ENCODE results near the gene CACNA1D. TPM values are rescaled to one million over a fixed set of nuclear protein-coding genes. Genes with fewer than 3 reads are reported as not detected.

Gene CACNA1D
- total RNA-seq, 2 experiments from 2014 or later: 0.31 to 0.32 TPM

GRCh38 chr3:53812434-53812833, 318.0 kb downstream of the CACNA1D start:
- Mint-ChIP-seq H3K4me3 (no peak overlapping the region), H3K27ac (no peak overlapping the region), H3K27me3 (ENCODE audit: low read depth) (no peaks in the 10 kb centered on the region), H3K36me3 (ENCODE audit: low read depth) (no peaks in the 10 kb centered on the region), H3K4me1 (ENCODE audit: low read depth) (no peaks in the 10 kb centered on the region), H3K9me3 (ENCODE audit: insufficient read depth) (no peaks in the 10 kb centered on the region)
- ATAC-seq (no peak), DNase-seq (no peak)
- ChIA-PET POLR2A (no interaction called here), CTCF (no interaction called here)

GRCh38 chr3:53813229-53813628, 318.8 kb downstream of the CACNA1D start:
- no peak for ATAC-seq
- Mint-ChIP-seq H3K4me1 (ENCODE audit: low read depth) (peaks cover 5% of the 10 kb centered on the region), H3K4me3 (no peak overlapping the region)

GRCh38 chr3:53813876-53814275, 319.5 kb downstream of the CACNA1D start:
- ChIA-PET POLR2A (no interaction called here), CTCF (no interaction called here)
- H3K4me1 Mint-ChIP-seq (ENCODE audit: low read depth): peaks cover 5% of the 10 kb centered on the region
- no peaks in the 10 kb centered on the region for H3K9me3 Mint-ChIP-seq (ENCODE audit: insufficient read depth)
- no peak for DNase-seq
- H3K36me3 Mint-ChIP-seq (ENCODE audit: low read depth): no peaks in the 10 kb centered on the region
- ATAC-seq: no peak
- H3K27ac Mint-ChIP-seq: no peak overlapping the region
- H3K4me3 Mint-ChIP-seq: no peak overlapping the region
- H3K27me3 Mint-ChIP-seq (ENCODE audit: low read depth): no peaks in the 10 kb centered on the region

More at GRCh38 chr3:53813229-53813628, 318.8 kb downstream of the CACNA1D start:
- Mint-ChIP-seq H3K9me3 (ENCODE audit: insufficient read depth) (no peaks in the 10 kb centered on the region), H3K27me3 (ENCODE audit: low read depth) (no peaks in the 10 kb centered on the region), H3K27ac (no peak overlapping the region), H3K36me3 (ENCODE audit: low read depth) (no peaks in the 10 kb centered on the region)
- CTCF ChIA-PET: no interaction called here
- no peak for DNase-seq
- POLR2A ChIA-PET: no interaction called here

GRCh38 chr3:53815067-53815466, 320.7 kb downstream of the CACNA1D start:
- Mint-ChIP-seq H3K27ac (no peak overlapping the region), H3K27me3 (ENCODE audit: low read depth) (no peaks in the 10 kb centered on the region), H3K4me3 (no peak overlapping the region), H3K4me1 (ENCODE audit: low read depth) (peaks cover 5% of the 10 kb centered on the region), H3K36me3 (ENCODE audit: low read depth) (no peaks in the 10 kb centered on the region), H3K9me3 (ENCODE audit: insufficient read depth) (no peaks in the 10 kb centered on the region)
- POLR2A ChIA-PET: no interaction called here
- DNase-seq (no peak), ATAC-seq (no peak)
- CTCF ChIA-PET: no interaction called here

- DNase-seq (no peak), ATAC-seq (no peak)
- Mint-ChIP-seq H3K4me1 (ENCODE audit: low read depth) (peaks cover 5% of the 10 kb centered on the region), H3K4me3 (no peak overlapping the region), H3K27ac (no peak overlapping the region), H3K9me3 (ENCODE audit: insufficient read depth) (no peaks in the 10 kb centered on the region), H3K27me3 (ENCODE audit: low read depth) (no peaks in the 10 kb centered on the region), H3K36me3 (ENCODE audit: low read depth) (no peaks in the 10 kb centered on the region)
- POLR2A ChIA-PET: no interaction called here
- CTCF ChIA-PET: no interaction called here
Observed at GRCh38 chr3:53815651-53816050, 321.2 kb downstream of the CACNA1D start.

GRCh38 chr3:53816425-53816824, 322.0 kb downstream of the CACNA1D start:
- no peaks in the 10 kb centered on the region for H3K27me3 Mint-ChIP-seq (ENCODE audit: low read depth)
- no peak overlapping the region for H3K27ac Mint-ChIP-seq

DNA sequence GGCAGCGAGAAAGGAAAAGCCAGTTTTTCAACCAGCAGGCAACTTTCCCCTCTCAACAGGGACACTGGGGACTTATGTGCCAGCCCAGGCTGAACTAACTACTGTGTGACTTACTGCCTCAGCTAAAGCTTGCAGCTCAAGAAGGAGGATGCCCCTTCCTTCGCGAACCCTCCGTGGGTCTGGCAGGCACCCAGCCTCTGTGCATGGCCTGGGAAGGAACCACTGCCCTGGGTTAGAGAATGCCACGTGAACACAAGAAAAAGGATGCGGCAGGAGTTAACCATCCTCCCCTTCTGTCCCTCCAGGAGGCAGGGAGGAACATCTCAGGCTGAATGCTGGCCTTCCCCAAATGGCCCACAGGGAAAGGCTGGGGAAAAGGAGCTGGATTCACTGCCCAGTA, 322.8 kb downstream of the CACNA1D start:
- Mint-ChIP-seq H3K4me3 (no peak overlapping the region), H3K27me3 (ENCODE audit: low read depth) (no peaks in the 10 kb centered on the region), H3K9me3 (ENCODE audit: insufficient read depth) (no peaks in the 10 kb centered on the region), H3K4me1 (ENCODE audit: low read depth) (peaks cover 5% of the 10 kb centered on the region), H3K27ac (no peak overlapping the region), H3K36me3 (ENCODE audit: low read depth) (no peaks in the 10 kb centered on the region)
- no peak for DNase-seq
- ChIA-PET POLR2A (no interaction called here), CTCF (no interaction called here)
- no peak for ATAC-seq

More at GRCh38 chr3:53816425-53816824, 322.0 kb downstream of the CACNA1D start:
- Mint-ChIP-seq H3K4me3 (no peak overlapping the region), H3K9me3 (ENCODE audit: insufficient read depth) (no peaks in the 10 kb centered on the region), H3K36me3 (ENCODE audit: low read depth) (no peaks in the 10 kb centered on the region), H3K4me1 (ENCODE audit: low read depth) (peaks cover 5% of the 10 kb centered on the region)
- POLR2A ChIA-PET: no interaction called here
- ATAC-seq: no peak
- CTCF ChIA-PET: no interaction called here
- DNase-seq: no peak

- ATAC-seq: no peak
- no peak overlapping the region for H3K27ac Mint-ChIP-seq
- CTCF ChIA-PET: no interaction called here
Observed at GRCh38 chr3:53817809-53818208, 323.4 kb downstream of the CACNA1D start.

GRCh38 chr3:53818221-53819162, 324.1 kb downstream of the CACNA1D start:
- no peaks in the 10 kb centered on the region for H3K27me3 Mint-ChIP-seq (ENCODE audit: low read depth)
- H3K4me3 Mint-ChIP-seq: no peak overlapping the region
- ChIA-PET CTCF (no interaction called here), POLR2A (no interaction called here)
- ATAC-seq: no peak
- H3K27ac Mint-ChIP-seq: no peak overlapping the region
- no peak for DNase-seq
- H3K36me3 Mint-ChIP-seq (ENCODE audit: low read depth): no peaks in the 10 kb centered on the region
- no peaks in the 10 kb centered on the region for H3K9me3 Mint-ChIP-seq (ENCODE audit: insufficient read depth)
- H3K4me1 Mint-ChIP-seq (ENCODE audit: low read depth): peaks cover 5% of the 10 kb centered on the region

More at GRCh38 chr3:53817809-53818208, 323.4 kb downstream of the CACNA1D start:
- H3K27me3 Mint-ChIP-seq (ENCODE audit: low read depth): no peaks in the 10 kb centered on the region
- no peak overlapping the region for H3K4me3 Mint-ChIP-seq
- H3K36me3 Mint-ChIP-seq (ENCODE audit: low read depth): no peaks in the 10 kb centered on the region
- POLR2A ChIA-PET: no interaction called here
- peaks cover 5% of the 10 kb centered on the region for H3K4me1 Mint-ChIP-seq (ENCODE audit: low read depth)
- no peaks in the 10 kb centered on the region for H3K9me3 Mint-ChIP-seq (ENCODE audit: insufficient read depth)
- DNase-seq: no peak

- Mint-ChIP-seq H3K4me1 (ENCODE audit: low read depth) (peaks cover 5% of the 10 kb centered on the region), H3K4me3 (no peak overlapping the region), H3K27ac (no peak overlapping the region), H3K9me3 (ENCODE audit: insufficient read depth) (no peaks in the 10 kb centered on the region), H3K36me3 (ENCODE audit: low read depth) (no peaks in the 10 kb centered on the region), H3K27me3 (ENCODE audit: low read depth) (no peaks in the 10 kb centered on the region)
- DNase-seq: no peak
- ChIA-PET POLR2A (no interaction called here), CTCF (no interaction called here)
- no peak for ATAC-seq
Observed at GRCh38 chr3:53819163-53819868, 324.9 kb downstream of the CACNA1D start.

GRCh38 chr3:53820084-53820483, 325.7 kb downstream of the CACNA1D start:
- DNase-seq: no peak
- no peak overlapping the region for H3K4me3 Mint-ChIP-seq
- ChIA-PET POLR2A (no interaction called here), CTCF (no interaction called here)
- no peaks in the 10 kb centered on the region for H3K36me3 Mint-ChIP-seq (ENCODE audit: low read depth)
- H3K4me1 Mint-ChIP-seq (ENCODE audit: low read depth): peaks cover 5% of the 10 kb centered on the region
- no peak overlapping the region for H3K27ac Mint-ChIP-seq
- no peaks in the 10 kb centered on the region for H3K9me3 Mint-ChIP-seq (ENCODE audit: insufficient read depth)
- peaks cover 4% of the 10 kb centered on the region for H3K27me3 Mint-ChIP-seq (ENCODE audit: low read depth)
- ATAC-seq: no peak

DNA sequence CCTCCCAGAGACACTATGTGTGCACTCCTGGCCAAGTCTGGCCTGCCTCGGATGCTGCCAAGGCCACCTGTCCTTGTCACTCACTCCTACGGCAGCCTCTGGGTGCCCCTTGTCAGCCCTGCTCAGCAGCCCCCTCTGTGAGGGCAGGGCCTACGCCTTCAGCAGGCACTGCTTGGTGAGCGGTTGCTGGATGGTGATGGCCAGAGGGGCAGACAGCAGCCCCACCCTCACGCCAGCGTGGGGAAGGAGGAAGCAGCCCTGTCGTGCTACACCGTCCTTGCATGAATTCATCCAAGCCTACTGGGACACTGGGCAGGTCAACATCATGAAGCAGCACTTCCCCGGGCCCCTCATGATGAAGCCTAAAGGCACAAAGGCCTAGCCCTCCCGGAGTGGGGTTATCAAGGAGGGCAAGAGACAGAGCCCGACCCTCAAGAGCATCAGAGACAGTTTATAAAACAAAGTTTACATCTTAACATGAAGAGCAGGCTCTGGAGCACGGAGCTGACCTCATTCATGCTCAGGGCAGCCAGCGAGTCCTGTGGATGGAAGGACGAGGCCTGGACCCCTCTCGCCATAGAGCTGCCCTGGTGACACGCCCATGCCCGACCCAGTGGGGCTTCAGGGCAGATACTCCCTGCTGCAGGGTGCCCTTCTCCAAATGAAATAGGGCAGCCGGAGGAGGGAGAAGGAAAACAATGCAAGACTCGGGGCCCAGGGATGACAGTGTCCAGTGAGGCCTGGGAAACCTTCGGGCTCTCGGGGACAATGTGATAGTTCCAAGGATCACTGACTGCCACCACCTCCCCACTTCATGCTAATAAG, 326.6 kb downstream of the CACNA1D start:
- H3K36me3 Mint-ChIP-seq (ENCODE audit: low read depth): no peaks in the 10 kb centered on the region
- peaks cover 9% of the 10 kb centered on the region for H3K27me3 Mint-ChIP-seq (ENCODE audit: low read depth)
- DNase-seq (no peak), ATAC-seq (no peak)
- H3K4me1 Mint-ChIP-seq (ENCODE audit: low read depth): peaks cover 5% of the 10 kb centered on the region
- no peak overlapping the region for H3K4me3 Mint-ChIP-seq
- ChIA-PET POLR2A (no interaction called here), CTCF (no interaction called here)
- H3K27ac Mint-ChIP-seq: no peak overlapping the region
- H3K9me3 Mint-ChIP-seq (ENCODE audit: insufficient read depth): no peaks in the 10 kb centered on the region
